Measurements from ENCODE around the gene TEX264. TPM values are rescaled to one million over a fixed set of nuclear protein-coding genes. Genes with fewer than 3 reads are reported as not detected.

The TEX264 gene
- total RNA-seq, 1 experiment from 2014 or later, result 44.3 TPM

DNA sequence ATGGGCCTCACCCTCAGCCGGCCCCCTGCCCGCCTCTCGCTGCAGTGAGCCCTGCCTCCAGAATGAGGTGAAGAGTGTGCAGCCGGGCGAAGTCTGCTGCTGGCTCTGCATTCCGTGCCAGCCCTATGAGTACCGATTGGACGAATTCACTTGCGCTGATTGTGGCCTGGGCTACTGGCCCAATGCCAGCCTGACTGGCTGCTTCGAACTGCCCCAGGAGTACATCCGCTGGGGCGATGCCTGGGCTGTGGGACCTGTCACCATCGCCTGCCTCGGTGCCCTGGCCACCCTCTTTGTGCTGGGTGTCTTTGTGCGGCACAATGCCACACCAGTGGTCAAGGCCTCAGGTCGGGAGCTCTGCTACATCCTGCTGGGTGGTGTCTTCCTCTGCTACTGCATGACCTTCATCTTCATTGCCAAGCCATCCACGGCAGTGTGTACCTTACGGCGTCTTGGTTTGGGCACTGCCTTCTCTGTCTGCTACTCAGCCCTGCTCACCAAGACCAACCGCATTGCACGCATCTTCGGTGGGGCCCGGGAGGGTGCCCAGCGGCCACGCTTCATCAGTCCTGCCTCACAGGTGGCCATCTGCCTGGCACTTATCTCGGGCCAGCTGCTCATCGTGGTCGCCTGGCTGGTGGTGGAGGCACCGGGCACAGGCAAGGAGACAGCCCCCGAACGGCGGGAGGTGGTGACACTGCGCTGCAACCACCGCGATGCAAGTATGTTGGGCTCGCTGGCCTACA, 44.4 kb downstream of the TEX264 start:
- ChIA-PET CTCF (no interaction called here), POLR2A (ENCODE audit: unreplicated experiment) (no interaction called here)
- H2AFZ ChIP-seq, result no peak overlapping the region
- no peak for DNase-seq
- H4K20me1 ChIP-seq (ENCODE audit: insufficient read depth), result no peaks in the 10 kb centered on the region
- H3K27me3 ChIP-seq (ENCODE audit: insufficient read depth, low read depth), result no peaks in the 10 kb centered on the region
- H3K4me2 ChIP-seq, result no peak overlapping the region
- no peak overlapping the region for H3K27ac ChIP-seq
- H3K9me2 ChIP-seq (ENCODE audit: insufficient read depth), result no peaks in the 10 kb centered on the region
- intact Hi-C loops (cut with micrococcal nuclease; ENCODE audit: unreplicated experiment), result loop anchor here (5.0 kb wide), 1 partner anchor 87 kb away; no protein-coding TSS in a partner anchor
- H3F3A ChIP-seq (ENCODE audit: insufficient read depth, low read depth), result no peaks in the 10 kb centered on the region
- no TSS peak for BruUV-seq (replicated peaks)
- H3K4me1 ChIP-seq (replicated peaks; ENCODE audit: insufficient read depth), result no peaks in the 10 kb centered on the region
- no peaks in the 10 kb centered on the region for H3K9me3 ChIP-seq (ENCODE audit: insufficient read depth, low read depth)
- no peaks in the 10 kb centered on the region for H3K79me2 ChIP-seq (ENCODE audit: low read depth)
- no peak overlapping the region for H3K4me3 ChIP-seq
- no peak for TF ChIP-seq EZH2 (IDR thresholded peaks at IDR 0.05; ENCODE audit: low read depth)
- TF ChIP-seq, protein P1, sequence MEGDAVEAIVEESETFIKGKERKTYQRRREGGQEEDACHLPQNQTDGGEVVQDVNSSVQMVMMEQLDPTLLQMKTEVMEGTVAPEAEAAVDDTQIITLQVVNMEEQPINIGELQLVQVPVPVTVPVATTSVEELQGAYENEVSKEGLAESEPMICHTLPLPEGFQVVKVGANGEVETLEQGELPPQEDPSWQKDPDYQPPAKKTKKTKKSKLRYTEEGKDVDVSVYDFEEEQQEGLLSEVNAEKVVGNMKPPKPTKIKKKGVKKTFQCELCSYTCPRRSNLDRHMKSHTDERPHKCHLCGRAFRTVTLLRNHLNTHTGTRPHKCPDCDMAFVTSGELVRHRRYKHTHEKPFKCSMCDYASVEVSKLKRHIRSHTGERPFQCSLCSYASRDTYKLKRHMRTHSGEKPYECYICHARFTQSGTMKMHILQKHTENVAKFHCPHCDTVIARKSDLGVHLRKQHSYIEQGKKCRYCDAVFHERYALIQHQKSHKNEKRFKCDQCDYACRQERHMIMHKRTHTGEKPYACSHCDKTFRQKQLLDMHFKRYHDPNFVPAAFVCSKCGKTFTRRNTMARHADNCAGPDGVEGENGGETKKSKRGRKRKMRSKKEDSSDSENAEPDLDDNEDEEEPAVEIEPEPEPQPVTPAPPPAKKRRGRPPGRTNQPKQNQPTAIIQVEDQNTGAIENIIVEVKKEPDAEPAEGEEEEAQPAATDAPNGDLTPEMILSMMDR (conservative IDR thresholded peaks at IDR 0.05), result no peak
- no peaks in the 10 kb centered on the region for H3K36me3 ChIP-seq (ENCODE audit: low read depth)

- Histone ChIP-seq H3K27ac (no peak overlapping the region), H3F3A (ENCODE audit: insufficient read depth, low read depth) (no peaks in the 10 kb centered on the region), H4K20me1 (ENCODE audit: insufficient read depth) (no peaks in the 10 kb centered on the region), H3K79me2 (ENCODE audit: low read depth) (no peaks in the 10 kb centered on the region), H3K27me3 (ENCODE audit: insufficient read depth, low read depth) (no peaks in the 10 kb centered on the region), H3K4me1 (replicated peaks; ENCODE audit: insufficient read depth) (no peaks in the 10 kb centered on the region), H3K36me3 (ENCODE audit: low read depth) (no peaks in the 10 kb centered on the region), H3K9me3 (ENCODE audit: insufficient read depth, low read depth) (no peaks in the 10 kb centered on the region), H3K9me2 (ENCODE audit: insufficient read depth) (no peaks in the 10 kb centered on the region), H2AFZ (no peak overlapping the region), H3K4me3 (no peak overlapping the region), H3K4me2 (no peak overlapping the region)
- BruUV-seq (replicated peaks), result no TSS peak
- DNase-seq, result no peak
- intact Hi-C loops (cut with micrococcal nuclease; ENCODE audit: unreplicated experiment), result loop anchor here (5.0 kb wide), 1 partner anchor 86 kb away; no protein-coding TSS in a partner anchor
- POLR2A ChIA-PET (ENCODE audit: unreplicated experiment), result no interaction called here
- CTCF ChIA-PET, result no interaction called here
- TF ChIP-seq EZH2 (IDR thresholded peaks at IDR 0.05; ENCODE audit: low read depth), result no peak
- TF ChIP-seq, protein P1 (conservative IDR thresholded peaks at IDR 0.05), result no peak
Observed at GRCh38 chr3:51715977-51716294, 44.9 kb downstream of the TEX264 start.

GRCh38 chr3:51716805-51717204, 45.8 kb downstream of the TEX264 start:
- no peak for TF ChIP-seq EZH2 (IDR thresholded peaks at IDR 0.05; ENCODE audit: low read depth)
- TF ChIP-seq, protein P1 (conservative IDR thresholded peaks at IDR 0.05), result no peak

More at GRCh38 chr3:51716805-51717204, 45.8 kb downstream of the TEX264 start:
- POLR2A ChIA-PET (ENCODE audit: unreplicated experiment), result interaction anchor here (0.6 kb wide), 1 partner anchor 582 kb away, joined by 12 read pairs; no protein-coding TSS in a partner anchor
- DNase-seq, result no peak
- intact Hi-C loops (cut with micrococcal nuclease; ENCODE audit: unreplicated experiment), result loop anchor here (5.0 kb wide), 1 partner anchor 85 kb away; no protein-coding TSS in a partner anchor
- H3K79me2 ChIP-seq (ENCODE audit: low read depth), result no peaks in the 10 kb centered on the region
- H3K27ac ChIP-seq, result no peak overlapping the region
- no peak overlapping the region for H2AFZ ChIP-seq
- H3K4me1 ChIP-seq (replicated peaks; ENCODE audit: insufficient read depth), result no peaks in the 10 kb centered on the region
- H3K4me3 ChIP-seq, result no peak overlapping the region
- CTCF ChIA-PET, result no interaction called here
- H3K9me3 ChIP-seq (ENCODE audit: insufficient read depth, low read depth), result no peaks in the 10 kb centered on the region
- H3K4me2 ChIP-seq, result no peak overlapping the region
- BruUV-seq (replicated peaks), result no TSS peak
- no peaks in the 10 kb centered on the region for H3K36me3 ChIP-seq (ENCODE audit: low read depth)
- H3K27me3 ChIP-seq (ENCODE audit: insufficient read depth, low read depth), result no peaks in the 10 kb centered on the region
- H4K20me1 ChIP-seq (ENCODE audit: insufficient read depth), result no peaks in the 10 kb centered on the region
- H3F3A ChIP-seq (ENCODE audit: insufficient read depth, low read depth), result no peaks in the 10 kb centered on the region
- no peaks in the 10 kb centered on the region for H3K9me2 ChIP-seq (ENCODE audit: insufficient read depth)

All from PC-9 (cell line).